Measurements from ENCODE around the gene PLA2G10. TPM values are rescaled to one million over a fixed set of nuclear protein-coding genes. Genes with fewer than 3 reads are reported as not detected.
"Not testable (repeated sequence)": the region's sequence is repeated elsewhere in the genome, so short reads cannot be mapped to it uniquely, and the experiment has no call there.

PLA2G10 gene
- polyA plus RNA-seq (2011; rRNA removed) (not detected in 2 replicates), polyA minus RNA-seq (2011; rRNA and poly(A)+ RNA removed) (not detected in 2 replicates)

DNA sequence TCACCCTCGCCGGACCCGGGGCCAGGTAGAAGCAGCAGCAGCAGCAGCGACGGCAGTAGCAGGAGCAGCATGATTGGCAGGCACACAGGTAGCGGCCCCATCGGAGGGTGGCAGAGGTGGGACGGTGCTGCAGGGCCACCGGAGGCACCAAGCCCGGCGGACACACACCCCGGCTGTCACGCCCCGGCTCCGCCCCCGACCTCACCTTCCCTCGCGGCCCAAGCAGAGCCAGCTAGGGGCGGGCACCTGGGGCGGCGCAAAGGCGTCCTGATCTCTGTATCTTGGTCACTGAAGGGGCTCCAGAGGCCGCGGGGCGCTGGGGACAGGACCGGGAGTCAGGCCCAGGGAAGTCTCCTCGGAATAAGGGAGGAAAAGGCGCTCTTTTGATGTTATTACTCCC lies at the start of gene PLA2G10:
Gene PLA2G10 (minus strand): TSS at position 180 of the 400 bp plus-strand sequence. CDS start 79 bp downstream, at position 101.
- CTCF ChIA-PET; POLR2A ChIA-PET; H3K4me3 ChIP-seq (ENCODE audit: low read depth, low read length); H3K27ac ChIP-seq (ENCODE audit: low read depth, low read length); H3K9me3 ChIP-seq (ENCODE audit: control insufficient read depth, insufficient read depth, low read length); DNase-seq (ENCODE audit: low read depth, low spot score); H3K27me3 ChIP-seq (ENCODE audit: control insufficient read depth, insufficient read depth, low read length): not testable (repeated sequence)

DNA sequence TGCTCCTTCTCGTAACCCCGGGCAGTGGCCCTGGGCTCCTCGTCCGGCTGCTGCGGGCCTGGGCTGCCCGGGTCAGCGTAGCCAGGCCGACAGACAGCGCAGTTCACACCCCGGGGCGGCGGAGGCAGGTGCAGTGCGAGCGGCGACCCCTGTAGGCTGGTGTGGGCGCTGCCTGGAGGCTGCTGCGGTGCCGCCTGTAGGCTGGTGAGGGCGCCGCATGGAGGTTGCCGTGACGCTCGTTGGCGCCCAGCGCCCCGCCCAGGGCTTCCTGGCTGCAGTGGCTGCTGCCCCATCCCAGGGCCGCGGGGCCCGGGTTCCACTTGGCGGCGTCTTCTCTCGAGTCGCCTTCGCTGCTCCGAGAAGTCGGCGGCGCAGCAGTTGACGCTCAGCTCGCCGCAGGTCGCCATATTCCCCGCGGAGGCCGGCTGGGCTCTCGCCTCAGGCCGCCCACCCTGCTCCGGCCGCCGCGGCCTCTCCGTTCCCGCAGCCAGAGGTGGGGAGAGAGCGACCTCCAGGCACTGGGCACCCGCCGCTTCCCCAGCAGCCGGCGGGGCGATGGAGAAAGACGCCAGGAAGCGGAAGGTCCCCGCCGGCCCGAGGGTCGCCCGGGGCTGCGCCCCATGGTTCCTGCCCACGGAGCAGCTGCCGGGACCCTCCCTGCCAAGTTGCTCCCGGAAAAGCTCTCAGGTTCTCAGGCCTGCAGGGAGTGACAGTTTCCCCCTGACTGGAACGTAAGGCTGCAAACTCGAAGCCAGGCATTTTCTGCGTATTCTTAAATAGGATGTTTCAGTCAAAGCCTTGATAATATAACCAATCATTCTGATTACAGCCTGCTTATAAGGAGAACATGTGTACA lies 48.4 kb upstream of the PLA2G10 start, which contains the start of gene NPIPA2:
Gene NPIPA2 (plus strand): TSS at position 261 of the 856 bp plus-strand sequence. CDS start 5,533 bp downstream, outside the sequence.
- H3K27ac ChIP-seq (ENCODE audit: low read depth, low read length); H3K9me3 ChIP-seq (ENCODE audit: control insufficient read depth, insufficient read depth, low read length); DNase-seq (ENCODE audit: low read depth, low spot score); POLR2A ChIA-PET; CTCF ChIA-PET; H3K27me3 ChIP-seq (ENCODE audit: control insufficient read depth, insufficient read depth, low read length); H3K4me3 ChIP-seq (ENCODE audit: low read depth, low read length): not testable (repeated sequence)

- H3K4me3 ChIP-seq (ENCODE audit: low read depth, low read length); H3K27ac ChIP-seq (ENCODE audit: low read depth, low read length); POLR2A ChIA-PET; CTCF ChIA-PET; H3K27me3 ChIP-seq (ENCODE audit: control insufficient read depth, insufficient read depth, low read length); DNase-seq (ENCODE audit: low read depth, low spot score); H3K9me3 ChIP-seq (ENCODE audit: control insufficient read depth, insufficient read depth, low read length): not testable (repeated sequence)
These were observed 47.7 kb upstream of the PLA2G10 start for GRCh38 chr16:14741794-14742193.

- H3K9me3 ChIP-seq (ENCODE audit: control insufficient read depth, insufficient read depth, low read length); H3K27ac ChIP-seq (ENCODE audit: low read depth, low read length); H3K27me3 ChIP-seq (ENCODE audit: control insufficient read depth, insufficient read depth, low read length); POLR2A ChIA-PET; DNase-seq (ENCODE audit: low read depth, low spot score); CTCF ChIA-PET; H3K4me3 ChIP-seq (ENCODE audit: low read depth, low read length): not testable (repeated sequence)
These were observed 46.8 kb upstream of the PLA2G10 start for GRCh38 chr16:14740832-14741385.

- CTCF ChIA-PET; DNase-seq (ENCODE audit: low read depth, low spot score); POLR2A ChIA-PET: not testable (repeated sequence)
These were observed 39.1 kb upstream of the PLA2G10 start for GRCh38 chr16:14733233-14733632.

DNA sequence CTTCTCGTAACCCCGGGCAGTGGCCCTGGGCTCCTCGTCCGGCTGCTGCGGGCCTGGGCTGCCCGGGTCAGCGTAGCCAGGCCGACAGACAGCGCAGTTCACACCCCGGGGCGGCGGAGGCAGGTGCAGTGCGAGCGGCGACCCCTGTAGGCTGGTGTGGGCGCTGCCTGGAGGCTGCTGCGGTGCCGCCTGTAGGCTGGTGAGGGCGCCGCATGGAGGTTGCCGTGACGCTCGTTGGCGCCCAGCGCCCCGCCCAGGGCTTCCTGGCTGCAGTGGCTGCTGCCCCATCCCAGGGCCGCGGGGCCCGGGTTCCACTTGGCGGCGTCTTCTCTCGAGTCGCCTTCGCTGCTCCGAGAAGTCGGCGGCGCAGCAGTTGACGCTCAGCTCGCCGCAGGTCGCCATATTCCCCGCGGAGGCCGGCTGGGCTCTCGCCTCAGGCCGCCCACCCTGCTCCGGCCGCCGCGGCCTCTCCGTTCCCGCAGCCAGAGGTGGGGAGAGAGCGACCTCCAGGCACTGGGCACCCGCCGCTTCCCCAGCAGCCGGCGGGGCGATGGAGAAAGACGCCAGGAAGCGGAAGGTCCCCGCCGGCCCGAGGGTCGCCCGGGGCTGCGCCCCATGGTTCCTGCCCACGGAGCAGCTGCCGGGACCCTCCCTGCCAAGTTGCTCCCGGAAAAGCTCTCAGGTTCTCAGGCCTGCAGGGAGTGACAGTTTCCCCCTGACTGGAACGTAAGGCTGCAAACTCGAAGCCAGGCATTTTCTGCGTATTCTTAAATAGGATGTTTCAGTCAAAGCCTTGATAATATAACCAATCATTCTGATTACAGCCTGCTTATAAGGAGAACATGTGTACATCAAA lies 9.3 kb upstream of the PLA2G10 start, which contains the start of gene NPIPA3:
Gene NPIPA3 (plus strand): TSS at position 256 of the 856 bp plus-strand sequence. CDS start 5,533 bp downstream, outside the sequence.
- H3K27ac ChIP-seq (ENCODE audit: low read depth, low read length); H3K27me3 ChIP-seq (ENCODE audit: control insufficient read depth, insufficient read depth, low read length); H3K9me3 ChIP-seq (ENCODE audit: control insufficient read depth, insufficient read depth, low read length); POLR2A ChIA-PET; CTCF ChIA-PET; DNase-seq (ENCODE audit: low read depth, low spot score); H3K4me3 ChIP-seq (ENCODE audit: low read depth, low read length): not testable (repeated sequence)

More at GRCh38 chr16:14733233-14733632, 39.1 kb upstream of the PLA2G10 start:
- H3K4me3 ChIP-seq (ENCODE audit: low read depth, low read length); H3K9me3 ChIP-seq (ENCODE audit: control insufficient read depth, insufficient read depth, low read length); H3K27me3 ChIP-seq (ENCODE audit: control insufficient read depth, insufficient read depth, low read length); H3K27ac ChIP-seq (ENCODE audit: low read depth, low read length): not testable (repeated sequence)

- POLR2A ChIA-PET; H3K9me3 ChIP-seq (ENCODE audit: control insufficient read depth, insufficient read depth, low read length); H3K4me3 ChIP-seq (ENCODE audit: low read depth, low read length); H3K27ac ChIP-seq (ENCODE audit: low read depth, low read length); CTCF ChIA-PET; DNase-seq (ENCODE audit: low read depth, low spot score); H3K27me3 ChIP-seq (ENCODE audit: control insufficient read depth, insufficient read depth, low read length): not testable (repeated sequence)
These were observed 8.6 kb upstream of the PLA2G10 start for GRCh38 chr16:14702672-14703071.

GRCh38 chr16:14701859-14702258 lies 7.8 kb upstream of the PLA2G10 start:
- H3K4me3 ChIP-seq (ENCODE audit: low read depth, low read length); H3K27ac ChIP-seq (ENCODE audit: low read depth, low read length); H3K9me3 ChIP-seq (ENCODE audit: control insufficient read depth, insufficient read depth, low read length); POLR2A ChIA-PET; DNase-seq (ENCODE audit: low read depth, low spot score); H3K27me3 ChIP-seq (ENCODE audit: control insufficient read depth, insufficient read depth, low read length); CTCF ChIA-PET: not testable (repeated sequence)

- DNase-seq (ENCODE audit: low read depth, low spot score); H3K4me3 ChIP-seq (ENCODE audit: low read depth, low read length); H3K9me3 ChIP-seq (ENCODE audit: control insufficient read depth, insufficient read depth, low read length); CTCF ChIA-PET; POLR2A ChIA-PET; H3K27me3 ChIP-seq (ENCODE audit: control insufficient read depth, insufficient read depth, low read length); H3K27ac ChIP-seq (ENCODE audit: low read depth, low read length): not testable (repeated sequence)
These were observed 8.0 kb downstream of the PLA2G10 start for GRCh38 chr16:14685870-14686793.

All from AG04450 (cell line).